NOMO-1 treated with DMSO at 0.1 percent for 48 hours (cell line): Measurements from ENCODE around the gene LCN6.
"Not testable (repeated sequence)": the region's sequence is repeated elsewhere in the genome, so short reads cannot be mapped to it uniquely, and the experiment has no call there.

Experiments used
- DNase-seq: peaks from one replicate; lab custom pipeline; 2025; ENCODE audit not compliant: unreplicated experiment; lab: John Stamatoyannopoulos, UW

LCN6 gene

GRCh38 chr9:136784249-136784996, 36.1 kb upstream of the LCN6 start:
- peak; percentile 64 for DNase-seq

DNA sequence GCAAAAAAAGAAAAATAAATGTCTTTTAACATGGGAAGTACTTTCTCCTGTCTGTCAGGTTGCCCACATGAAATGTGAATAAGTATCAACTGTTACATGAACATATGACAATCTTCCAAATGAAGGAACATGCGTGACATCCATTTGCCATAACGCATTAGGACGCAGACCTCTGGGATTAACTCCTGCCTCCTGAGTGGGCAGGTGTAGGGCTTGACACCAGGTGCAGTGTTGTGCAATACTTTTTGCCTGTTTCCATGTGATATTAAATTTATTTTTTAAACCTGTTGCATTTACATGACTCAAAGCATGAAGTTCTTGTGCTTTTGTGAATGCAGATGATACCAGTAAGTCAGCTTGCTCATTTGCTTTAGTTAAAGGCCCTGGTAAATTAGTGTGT, 34.1 kb upstream of the LCN6 start:
- no peak for DNase-seq

DNA sequence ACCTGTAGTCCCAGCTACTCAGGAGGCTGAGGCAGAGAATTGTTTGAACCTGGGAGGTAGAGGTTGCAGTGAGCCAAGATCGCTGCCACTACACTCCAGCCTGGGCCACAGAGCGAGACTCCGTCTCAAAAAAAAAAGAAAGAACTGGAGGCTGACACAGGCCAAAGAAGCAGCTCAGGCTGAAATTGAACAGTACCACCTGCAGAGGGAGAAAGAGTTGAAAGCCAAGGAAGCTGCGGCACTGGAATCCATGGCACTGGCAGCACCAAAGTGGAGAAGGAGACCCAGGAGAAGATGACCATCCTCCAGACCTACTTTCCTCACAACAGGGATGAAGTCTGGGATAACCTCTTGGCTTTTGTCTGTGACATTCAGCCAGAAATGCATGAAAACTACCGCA, 31.5 kb upstream of the LCN6 start:
- no peak for DNase-seq

DNA sequence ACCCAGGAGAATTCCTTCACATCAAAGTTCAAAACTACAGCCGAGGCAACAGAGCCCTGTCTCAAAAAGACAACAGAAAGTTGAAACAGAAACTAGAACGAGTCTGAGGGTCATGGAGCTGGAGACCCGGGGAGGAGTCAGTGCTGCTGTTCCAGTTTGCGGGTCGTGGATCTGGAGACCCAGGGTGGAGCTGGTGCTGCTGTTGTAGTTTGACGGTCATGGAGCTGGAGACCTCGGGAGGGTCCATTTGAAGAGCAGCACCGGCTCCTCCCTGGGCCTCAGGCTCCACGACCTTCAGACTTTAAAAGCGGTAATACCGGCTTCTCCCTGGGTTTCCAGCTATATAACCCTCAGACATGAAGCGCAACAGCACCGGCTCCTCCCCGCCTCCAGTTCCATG, 29.0 kb upstream of the LCN6 start:
- no peak for DNase-seq

- no peak for DNase-seq
Measured at GRCh38 chr9:136776947-136777346, 28.6 kb upstream of the LCN6 start.

GRCh38 chr9:136775191-136775590, 26.9 kb upstream of the LCN6 start:
- DNase-seq, result no peak

DNA sequence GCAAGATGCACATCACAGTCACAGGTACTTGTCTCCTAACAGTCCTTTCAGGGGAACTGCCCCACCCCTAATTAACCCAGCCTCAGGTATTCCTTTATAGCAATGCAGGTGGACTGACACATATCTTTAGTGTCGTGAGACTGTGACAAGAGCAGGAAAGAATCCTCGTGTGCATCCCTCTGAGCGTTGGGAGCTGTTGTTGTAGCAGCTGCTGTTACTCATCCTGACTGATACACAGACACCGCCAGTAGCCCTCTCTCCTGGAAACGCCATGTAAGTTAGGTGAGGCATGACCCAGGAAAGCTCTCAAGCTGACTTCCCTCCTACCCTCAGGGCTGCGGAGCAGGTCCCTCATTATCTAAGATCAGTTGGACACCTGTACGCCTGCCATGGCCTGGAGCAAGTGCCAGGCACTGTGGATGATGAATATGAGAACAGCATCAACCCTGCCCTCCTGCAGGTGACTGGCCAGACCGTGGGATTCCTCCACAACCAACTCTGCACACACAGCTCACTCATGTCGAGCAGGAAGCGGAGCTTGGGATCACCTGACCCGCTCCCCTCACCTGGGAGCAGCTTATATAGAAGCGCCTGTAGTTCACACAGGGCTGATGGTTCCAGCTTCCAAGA, 26.2 kb upstream of the LCN6 start:
- DNase-seq, result no peak

GRCh38 chr9:136773386-136774044, 25.2 kb upstream of the LCN6 start:
- peak; percentile 72 for DNase-seq

DNA sequence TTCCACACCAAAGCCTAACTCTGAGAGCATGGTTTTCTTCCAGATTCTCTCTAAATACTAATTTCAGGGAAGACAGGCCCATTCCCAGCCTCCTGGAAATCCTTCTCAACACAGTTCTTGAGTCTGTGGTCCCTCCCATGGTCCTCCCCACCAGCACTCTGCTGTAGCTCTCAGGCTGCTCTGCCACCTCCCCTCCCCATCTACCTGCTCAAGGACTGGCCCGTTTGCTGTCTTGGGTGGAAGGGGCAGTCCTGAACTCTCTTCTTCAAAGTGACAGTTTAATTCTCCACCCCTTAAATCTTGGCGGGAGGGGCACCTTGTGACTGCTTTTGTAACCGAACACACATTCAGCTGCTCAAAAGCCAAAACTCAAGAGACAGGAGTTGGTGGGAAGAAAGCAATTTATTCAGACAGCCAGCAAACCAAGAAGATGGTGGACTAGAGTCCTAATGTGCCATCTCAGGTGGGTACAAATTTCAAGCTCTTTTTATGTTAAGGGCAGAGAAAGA, 23.6 kb upstream of the LCN6 start:
- no peak for DNase-seq

GRCh38 chr9:136769710-136770191, 21.4 kb upstream of the LCN6 start:
- peak; percentile 16 for DNase-seq

- DNase-seq, result peak; percentile 22
Measured at GRCh38 chr9:136766410-136767120, 18.2 kb upstream of the LCN6 start.

- DNase-seq, result not testable (repeated sequence)
Measured at GRCh38 chr9:136765745-136766409, 17.6 kb upstream of the LCN6 start.

- no peak for DNase-seq
Measured at GRCh38 chr9:136765041-136765440, 16.7 kb upstream of the LCN6 start.

DNA sequence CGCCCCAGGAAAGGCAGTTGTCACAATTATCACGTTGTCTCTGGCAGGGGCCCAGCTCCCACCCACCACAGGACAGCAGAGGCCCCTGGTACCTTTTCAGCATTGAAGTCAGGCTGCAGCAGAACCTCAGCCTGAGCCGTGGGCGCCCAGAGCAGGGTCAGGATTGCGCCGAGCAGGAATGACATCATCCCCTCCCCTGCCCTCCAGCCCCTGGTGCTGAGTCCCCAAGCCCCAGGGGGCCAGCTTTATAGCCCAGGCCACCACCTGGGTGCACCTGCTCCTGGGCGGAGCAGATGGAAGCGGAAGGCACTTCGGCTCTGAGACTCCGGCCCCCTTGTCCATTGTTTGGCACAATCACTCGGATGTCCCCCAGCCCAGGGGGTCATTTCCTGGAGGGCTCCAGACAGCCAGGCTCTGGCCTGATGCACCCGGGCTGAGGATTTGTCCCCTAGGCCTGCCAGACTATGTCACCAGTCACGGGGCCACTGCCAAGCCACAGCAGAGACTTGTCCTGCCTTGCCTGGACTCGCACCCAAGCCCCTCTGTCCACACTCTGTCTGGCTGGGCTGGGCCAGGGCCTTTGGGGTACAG, 16.1 kb upstream of the LCN6 start, which contains the start of gene LCN15:
Gene LCN15, minus strand, starts transcription at position 218 of the 591 bp plus-strand sequence. Its CDS starts 30 bp downstream, at position 188.
- DNase-seq, result no peak

DNA sequence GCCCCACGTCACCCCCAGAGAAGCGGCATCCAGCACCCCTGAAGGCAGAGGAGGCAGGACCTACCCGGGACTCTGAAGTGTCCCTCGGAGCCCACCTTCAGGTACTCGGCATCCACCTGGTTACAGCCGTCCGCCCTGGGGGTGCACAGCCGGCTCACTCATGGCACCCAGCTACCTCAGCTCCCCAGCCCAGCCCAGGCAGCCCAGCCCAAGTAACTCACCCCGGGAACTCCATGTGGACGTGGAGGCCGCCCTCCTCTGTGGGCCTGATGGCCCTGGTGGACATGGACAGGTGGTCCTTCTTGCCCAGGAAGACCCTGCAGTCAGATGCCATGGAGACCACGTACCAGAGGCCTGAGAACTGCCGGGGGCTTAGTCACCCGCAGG, 15.3 kb upstream of the LCN6 start:
- no peak for DNase-seq

DNA sequence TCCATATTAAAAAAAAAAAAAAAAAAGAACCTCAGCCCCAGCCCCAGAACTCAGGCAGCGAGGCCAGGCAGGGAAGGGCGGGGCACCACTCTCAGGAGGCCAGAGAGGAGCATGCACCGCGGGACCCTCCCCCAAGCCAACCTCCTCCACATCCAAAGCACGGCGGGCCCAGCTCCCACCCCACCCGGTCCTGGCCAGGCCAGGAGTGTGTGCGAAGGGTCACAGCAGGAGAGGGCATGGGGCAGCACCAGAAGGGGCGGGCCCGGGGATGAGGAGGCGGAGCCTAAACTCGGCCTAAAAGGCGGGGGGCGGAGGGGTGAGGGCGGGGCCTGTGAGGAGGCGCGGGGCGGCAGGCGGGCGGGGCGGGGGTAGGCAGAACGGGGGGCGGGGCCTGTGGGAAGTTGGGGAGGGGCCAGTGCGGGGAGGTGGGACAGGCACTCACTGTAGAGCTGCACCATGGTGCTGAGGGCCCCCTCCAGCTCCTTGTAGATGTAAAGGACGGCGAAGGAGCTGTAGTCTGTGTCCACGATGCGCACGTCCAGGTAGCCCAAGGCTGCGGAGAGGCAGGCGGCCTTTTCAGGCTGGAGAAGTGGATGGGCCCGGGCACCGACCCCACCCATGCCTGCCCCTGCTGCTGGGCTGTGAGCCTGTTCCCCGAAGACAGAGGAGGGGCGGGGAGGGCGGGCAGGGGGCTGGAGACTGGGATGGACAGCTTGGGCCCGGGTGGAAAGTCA, 14.8 kb upstream of the LCN6 start:
- peak; percentile 20 for DNase-seq

GRCh38 chr9:136762221-136762691, 13.9 kb upstream of the LCN6 start:
- no peak for DNase-seq

DNA sequence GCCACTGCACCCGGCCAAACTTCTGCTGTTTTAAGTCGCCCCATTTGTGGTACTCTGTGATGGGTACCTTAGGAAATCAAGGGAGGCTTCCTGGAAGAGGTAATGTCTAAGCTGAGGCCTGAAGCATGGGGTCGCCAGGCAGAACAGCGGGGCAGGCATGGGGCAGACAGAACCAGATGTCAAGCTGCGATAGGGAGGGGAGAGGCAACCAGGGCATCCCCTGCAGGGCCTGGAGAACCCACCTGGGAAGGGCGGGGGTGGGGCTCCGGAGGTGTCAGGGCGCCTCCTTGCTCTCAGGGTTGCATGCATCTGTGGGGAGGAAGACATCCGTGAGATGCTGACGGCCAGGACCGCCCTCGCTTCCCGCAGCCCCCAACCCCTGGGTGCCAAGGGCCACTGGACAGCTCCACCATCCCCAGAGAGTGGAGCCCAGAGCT, 13.2 kb upstream of the LCN6 start:
- no peak for DNase-seq

DNA sequence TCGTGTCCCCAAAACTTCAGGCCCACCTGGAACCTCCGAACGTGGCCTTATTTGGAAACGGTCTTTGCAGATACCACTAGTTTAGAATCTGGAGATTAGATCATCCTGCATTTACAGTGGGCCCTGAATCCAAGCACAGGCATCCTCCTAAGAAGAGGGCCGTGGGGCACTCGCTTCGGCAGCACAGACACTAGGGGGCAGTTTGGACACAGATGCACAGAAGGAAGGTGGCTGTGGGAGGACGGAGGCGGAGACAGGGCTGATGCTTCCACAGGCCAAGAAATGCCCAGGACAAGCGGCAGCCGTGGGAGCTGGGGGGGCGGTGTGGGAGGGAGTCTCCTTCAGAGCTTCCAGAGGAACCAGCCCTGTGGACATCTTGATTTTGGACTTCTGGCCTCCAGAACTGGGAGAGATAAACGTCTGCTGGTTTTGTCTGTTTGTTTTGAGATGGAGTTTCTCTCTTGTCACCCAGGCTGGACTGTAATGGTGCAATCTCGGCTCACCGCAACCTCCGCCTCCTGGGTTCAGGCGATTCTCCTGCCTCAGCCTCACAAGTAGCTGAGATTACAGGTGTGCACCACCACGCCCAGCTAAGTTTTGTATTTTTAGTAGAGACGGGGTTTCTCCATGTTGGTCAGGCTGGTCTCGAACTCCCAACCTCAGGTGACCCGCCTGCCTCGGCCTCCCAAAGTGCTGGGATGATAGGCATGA, 12.7 kb upstream of the LCN6 start:
- peak; percentile 63 for DNase-seq
